GM21528 (cell line): ENCODE results near the gene RFC4.

Experiments used
- ATAC-seq: cut with Tn5 transposase; IDR thresholded peaks from one replicate; pipeline ENCODE4 v1.9.1; 2021; ENCODE audit warnings: mild to moderate bottlenecking, moderate library complexity; ENCODE audit not compliant: unreplicated experiment, low FRiP score

The RFC4 gene

GRCh38 chr3:186754871-186755270 is 51.4 kb downstream of the RFC4 start:
- ATAC-seq, result no peak

DNA sequence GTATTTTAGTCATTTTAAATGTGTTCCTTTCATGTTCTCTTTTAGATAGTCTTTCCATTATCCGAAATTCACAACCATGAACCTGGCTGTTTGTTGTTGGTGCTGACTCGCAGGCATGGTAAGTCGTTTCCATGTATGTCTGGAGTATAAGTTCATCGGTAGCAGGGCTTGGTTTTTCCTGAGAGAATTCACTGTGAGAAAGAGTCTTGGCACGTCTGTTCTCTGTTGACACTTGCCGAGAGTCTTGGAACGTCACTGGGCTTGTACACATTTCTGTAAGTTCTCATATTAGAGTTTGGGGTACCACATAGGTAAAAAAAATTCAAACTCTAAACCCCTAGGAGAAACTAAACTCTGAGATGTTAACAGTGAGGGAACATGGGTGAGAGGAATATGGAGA is 52.3 kb downstream of the RFC4 start:
- no peak for ATAC-seq

DNA sequence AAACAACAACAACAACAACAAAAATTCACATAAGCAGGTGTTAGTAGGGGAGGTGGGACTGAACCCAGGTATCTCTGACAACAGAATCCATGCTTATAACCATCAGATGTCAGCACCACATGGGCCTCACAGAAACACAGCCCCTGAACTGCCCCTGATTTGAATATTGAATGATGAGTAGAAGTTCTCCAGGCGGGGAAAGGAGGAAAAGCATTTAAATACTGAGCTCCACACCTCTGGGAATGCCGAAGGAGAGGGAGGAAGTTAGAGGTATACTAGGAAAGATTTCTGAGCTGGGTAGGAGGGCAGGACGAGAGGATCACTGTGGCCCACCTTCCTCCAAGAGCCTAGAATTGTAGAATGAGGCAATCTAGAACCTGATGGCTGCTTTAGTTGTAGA is 54.8 kb downstream of the RFC4 start:
- no peak for ATAC-seq

DNA sequence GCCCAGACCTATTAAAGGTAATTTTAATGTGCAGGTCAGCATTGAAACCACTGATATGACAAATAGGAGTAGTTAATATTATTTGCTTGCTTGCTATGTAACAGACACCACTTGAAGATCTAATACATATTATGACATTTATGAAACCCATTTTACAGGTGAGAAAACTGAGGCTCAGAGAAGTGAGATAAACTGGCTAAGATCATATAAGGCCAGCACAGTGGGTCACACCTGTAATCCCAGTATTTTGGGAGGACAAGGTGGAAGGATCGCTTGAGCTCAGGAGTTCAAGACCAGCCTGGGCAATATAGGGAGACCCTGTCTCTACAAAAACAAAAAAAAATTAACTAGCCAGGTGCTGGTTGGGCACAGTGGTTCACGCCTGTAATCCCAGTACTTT is 56.0 kb downstream of the RFC4 start:
- no peak for ATAC-seq

DNA sequence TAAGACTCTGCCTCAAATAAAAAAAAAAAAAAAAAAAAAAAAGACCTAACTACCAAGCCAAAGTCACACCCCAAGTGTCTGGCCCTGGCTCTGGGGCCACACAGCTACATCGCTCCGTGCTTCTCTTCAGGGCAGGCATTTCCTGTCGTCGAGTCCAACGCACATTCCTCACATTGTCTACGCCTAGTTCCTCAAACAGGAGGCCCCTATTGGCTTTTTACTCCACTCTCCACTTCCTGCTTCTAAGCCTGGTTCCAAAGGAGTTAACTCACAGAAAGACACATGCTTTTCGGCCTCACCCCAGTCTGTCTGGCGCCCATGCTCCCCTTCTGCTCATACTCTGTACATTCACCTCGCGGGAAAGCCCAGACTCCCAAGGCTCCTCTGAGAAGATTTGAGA is 60.3 kb downstream of the RFC4 start:
- ATAC-seq, result no peak

- ATAC-seq, result no peak
Observed at GRCh38 chr3:186743666-186744065, 62.6 kb downstream of the RFC4 start.

DNA sequence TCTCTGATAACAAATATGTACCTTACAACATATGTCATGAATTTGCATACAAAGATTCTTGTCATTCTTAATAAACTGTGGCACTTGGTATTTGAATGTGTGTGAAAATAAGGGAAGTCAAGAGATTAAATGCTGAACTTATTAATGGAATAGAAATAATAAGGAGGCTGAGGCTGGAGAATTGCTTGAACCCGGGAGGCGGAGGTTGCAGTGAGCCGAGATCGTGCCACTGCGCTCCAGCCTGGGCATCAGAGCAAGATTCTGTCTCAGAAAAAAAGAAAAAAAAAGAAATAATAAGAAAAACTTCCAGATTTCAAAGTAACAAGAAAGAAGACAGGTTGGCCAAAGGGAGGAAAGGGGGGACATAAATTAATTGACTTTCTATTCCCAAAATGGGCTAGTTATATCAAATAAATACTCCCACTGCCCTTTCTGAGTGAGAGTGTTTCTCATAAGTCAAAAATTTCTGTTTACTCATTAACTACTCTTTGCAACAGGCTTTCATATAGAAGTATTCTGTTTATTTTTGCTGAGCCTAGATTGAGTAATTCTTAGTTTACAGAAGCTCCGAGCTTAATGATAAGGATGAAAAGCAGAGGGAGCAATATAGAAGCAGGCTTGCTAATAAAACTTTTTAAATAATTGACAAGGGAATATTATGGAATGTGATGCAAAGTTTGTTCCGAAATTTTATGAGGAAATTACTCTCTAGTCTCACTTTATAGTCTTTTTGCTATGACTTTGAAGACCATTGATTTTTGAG is 63.5 kb downstream of the RFC4 start:
- ATAC-seq, result no peak
